Measurements from ENCODE around the gene GOPC.

GRCh38 chr6:117547688-117548621 is 54.4 kb downstream of the GOPC start:
- TF ChIP-seq CTCF (IDR thresholded peaks at IDR 0.05), result no peak
- TF ChIP-seq POLR2A (IDR thresholded peaks at IDR 0.05), result no peak
